Tibial artery (tissue), 4 donors: ENCODE results near the gene F10.
A peak's percentile ranks its signal among the peaks of the same experiment; 100 is the strongest.

Experiments used
- DNase-seq, 2 donors: peaks; one replicate each; pipeline ENCODE4 v3.0.0-alpha.2; 2019
- H3K27ac ChIP-seq, 2 donors: fragments of 200-600 bp; sonication (generic) in 1 of 2; 1 replicate in 1 of 2; 2 replicates in 1 of 2; pipeline ENCODE4 v1.5.1; 2018 to 2019; ENCODE audit warnings: mild to moderate bottlenecking in 1 of 2
- H3K27me3 ChIP-seq, 2 donors: fragments of 200-600 bp; sonication (generic) in 1 of 2; one replicate each; pipeline versions ENCODE4 v1.5.1 to v1.6.0; 2016 to 2019
- H3K36me3 ChIP-seq, 3 donors: fragments of 200-600 bp; sonication (generic) in 2 of 3; one replicate each; pipeline ENCODE4 v1.5.1; 2016 to 2019; ENCODE audit warnings: mild to moderate bottlenecking in 2 of 3
- H3K4me1 ChIP-seq, 4 donors: fragments of 200-600 bp; sonication (generic) in 2 of 4; 1 replicate in 3 of 4; 2 replicates in 1 of 4; pipeline ENCODE4 v1.5.1; 2016 to 2019
- H3K4me3 ChIP-seq, 2 donors: fragments of 200-600 bp; sonication (generic) in 1 of 2; 1 replicate in 1 of 2; 2 replicates in 1 of 2; pipeline ENCODE4 v1.5.1; 2018 to 2019; ENCODE audit warnings: mild to moderate bottlenecking in 2 of 2
- H3K9me3 ChIP-seq, 3 donors: fragments of 200-600 bp; sonication (generic) in 1 of 3; one replicate each; pipeline ENCODE4 v1.5.1; 2016 to 2019
- CTCF ChIP-seq, 2 experiments: fragments of 200-600 bp in 1 of 2; fragments of 450-650 bp in 1 of 2; IDR thresholded peaks; one replicate each; pipeline ENCODE4 v1.5.1; 2017 to 2019; ENCODE audit warnings: antibody characterized with exemption in 2 of 2, mild to moderate bottlenecking in 1 of 2, moderate library complexity in 1 of 2
- intact Hi-C: fragments of 100-400 bp; cut with DNase I; formaldehyde crosslinking; loops from one replicate; pipeline ENCODE4 v1.15.0; 2023; ENCODE audit warnings: low total_unique reads

Gene F10

GRCh38 chr13:113139577-113139976, 17.0 kb downstream of the F10 start:
- Histone ChIP-seq H3K36me3 (no peaks in the 10 kb centered on the region), H3K27ac (no peak overlapping the region), H3K4me3 (no peak overlapping the region), H3K4me1 (no peaks in the 10 kb centered on the region), H3K9me3 (no peaks in the 10 kb centered on the region), H3K27me3 (peaks cover 0 to 5% of the 10 kb centered on the region in 2 donors)
- intact Hi-C loops, result no loop called here
- TF ChIP-seq CTCF (IDR thresholded peaks at IDR 0.05), result no peak
- no peak for DNase-seq

- Histone ChIP-seq H3K9me3 (no peaks in the 10 kb centered on the region), H3K27me3 (peaks cover 0 to 5% of the 10 kb centered on the region in 2 donors), H3K4me3 (no peak overlapping the region), H3K27ac (no peak overlapping the region), H3K4me1 (no peaks in the 10 kb centered on the region), H3K36me3 (no peaks in the 10 kb centered on the region)
- intact Hi-C loops, result no loop called here
- DNase-seq, result peak; percentile 19 to 58
- TF ChIP-seq CTCF (IDR thresholded peaks at IDR 0.05), result no peak
Measured at GRCh38 chr13:113140677-113141600, 18.3 kb downstream of the F10 start.

GRCh38 chr13:113141601-113141970, 19.0 kb downstream of the F10 start:
- TF ChIP-seq CTCF (IDR thresholded peaks at IDR 0.05), result no peak
- Histone ChIP-seq H3K27ac (no peak overlapping the region), H3K27me3 (peaks cover 0 to 5% of the 10 kb centered on the region in 2 donors), H3K36me3 (no peaks in the 10 kb centered on the region), H3K9me3 (no peaks in the 10 kb centered on the region), H3K4me1 (no peaks in the 10 kb centered on the region), H3K4me3 (no peak overlapping the region)
- peak in 1 of 2 donors; percentile 50 for DNase-seq
- intact Hi-C loops, result no loop called here

- Histone ChIP-seq H3K9me3 (no peaks in the 10 kb centered on the region), H3K36me3 (no peaks in the 10 kb centered on the region), H3K4me3 (no peak overlapping the region), H3K27me3 (peaks cover 0 to 8% of the 10 kb centered on the region in 2 donors), H3K27ac (no peak overlapping the region), H3K4me1 (no peaks in the 10 kb centered on the region)
- no peak for DNase-seq
- intact Hi-C loops, result no loop called here
- TF ChIP-seq CTCF (IDR thresholded peaks at IDR 0.05), result no peak
Measured at GRCh38 chr13:113142876-113143275, 20.3 kb downstream of the F10 start.

- Histone ChIP-seq H3K4me1 (no peaks in the 10 kb centered on the region), H3K27me3 (peaks cover 0 to 8% of the 10 kb centered on the region in 2 donors), H3K27ac (no peak overlapping the region), H3K4me3 (no peak overlapping the region), H3K36me3 (no peaks in the 10 kb centered on the region), H3K9me3 (no peaks in the 10 kb centered on the region)
- TF ChIP-seq CTCF (IDR thresholded peaks at IDR 0.05), result no peak
- intact Hi-C loops, result no loop called here
- DNase-seq, result peak in 1 of 2 donors; percentile 55
Measured at GRCh38 chr13:113143466-113144254, 21.1 kb downstream of the F10 start.
